GM12874 (cell line): ENCODE measurements around the gene RNASEH2A.
A peak's percentile ranks its signal among the peaks of the same experiment; 100 is the strongest.

Experiments used
- TF ChIP-seq, protein P1 (sequence below): IDR thresholded peaks from 2 replicates; pipeline ENCODE4 v1.5.1; 2011; ENCODE audit warnings: low read depth, mild to moderate bottlenecking, control low read depth, low read length, moderate library complexity; ENCODE audit not compliant: insufficient read depth

The RNASEH2A gene

DNA sequence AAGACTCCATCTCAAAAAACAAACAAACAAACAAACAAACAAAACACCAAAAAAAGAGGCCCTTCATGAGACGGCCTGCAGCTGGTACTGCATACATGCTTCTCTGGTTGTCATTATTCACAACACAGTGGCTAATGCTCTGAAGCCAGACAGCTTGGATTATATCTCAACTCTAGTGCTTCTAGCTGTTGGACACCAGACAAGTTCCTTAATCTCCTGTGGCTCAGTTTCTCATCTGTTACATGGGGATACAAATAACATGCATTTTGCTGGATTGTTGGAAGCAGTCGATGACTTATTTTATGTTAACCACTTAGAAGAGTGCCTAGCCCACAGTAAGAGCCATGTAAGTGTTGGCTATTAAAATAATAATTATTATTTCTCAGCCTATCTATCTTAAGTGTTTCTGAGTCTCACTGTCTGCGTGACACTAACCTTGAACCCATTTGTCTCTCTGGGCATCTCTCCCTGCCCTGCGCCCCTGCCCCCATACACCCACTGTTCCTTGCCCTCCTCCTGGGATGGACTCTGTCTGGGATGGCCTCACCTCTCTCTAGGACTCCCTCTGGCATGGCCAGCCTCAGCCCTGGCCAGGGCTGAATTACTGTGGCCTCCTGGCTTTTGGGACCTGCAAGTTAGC, 18.2 kb upstream of the RNASEH2A start:
- TF ChIP-seq, protein P1, sequence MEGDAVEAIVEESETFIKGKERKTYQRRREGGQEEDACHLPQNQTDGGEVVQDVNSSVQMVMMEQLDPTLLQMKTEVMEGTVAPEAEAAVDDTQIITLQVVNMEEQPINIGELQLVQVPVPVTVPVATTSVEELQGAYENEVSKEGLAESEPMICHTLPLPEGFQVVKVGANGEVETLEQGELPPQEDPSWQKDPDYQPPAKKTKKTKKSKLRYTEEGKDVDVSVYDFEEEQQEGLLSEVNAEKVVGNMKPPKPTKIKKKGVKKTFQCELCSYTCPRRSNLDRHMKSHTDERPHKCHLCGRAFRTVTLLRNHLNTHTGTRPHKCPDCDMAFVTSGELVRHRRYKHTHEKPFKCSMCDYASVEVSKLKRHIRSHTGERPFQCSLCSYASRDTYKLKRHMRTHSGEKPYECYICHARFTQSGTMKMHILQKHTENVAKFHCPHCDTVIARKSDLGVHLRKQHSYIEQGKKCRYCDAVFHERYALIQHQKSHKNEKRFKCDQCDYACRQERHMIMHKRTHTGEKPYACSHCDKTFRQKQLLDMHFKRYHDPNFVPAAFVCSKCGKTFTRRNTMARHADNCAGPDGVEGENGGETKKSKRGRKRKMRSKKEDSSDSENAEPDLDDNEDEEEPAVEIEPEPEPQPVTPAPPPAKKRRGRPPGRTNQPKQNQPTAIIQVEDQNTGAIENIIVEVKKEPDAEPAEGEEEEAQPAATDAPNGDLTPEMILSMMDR: no peak

DNA sequence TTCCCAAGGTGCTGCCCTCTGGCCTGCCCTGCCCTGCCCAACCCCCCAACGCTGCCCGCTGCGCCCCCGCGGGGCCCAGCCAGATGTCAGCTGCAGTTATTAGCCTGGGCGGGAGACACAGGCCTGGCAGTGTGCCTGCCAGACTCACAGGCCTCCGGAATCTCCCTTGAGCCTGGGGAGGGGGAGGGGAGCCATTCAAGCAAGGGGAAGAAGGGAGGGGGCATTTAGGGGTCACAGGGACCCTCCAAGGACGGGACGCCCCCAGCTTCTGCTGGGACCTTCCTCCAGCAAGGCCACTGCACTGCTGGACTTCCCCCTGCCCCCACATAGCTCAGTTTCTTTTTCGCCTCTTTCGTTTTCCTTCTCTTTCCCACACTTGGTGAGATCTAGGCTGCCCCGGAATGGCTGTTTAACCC, 17.7 kb upstream of the RNASEH2A start:
- TF ChIP-seq, protein P1: 0 out of 2 replicates have a peak, but pooled peaks have one; percentile 12

DNA sequence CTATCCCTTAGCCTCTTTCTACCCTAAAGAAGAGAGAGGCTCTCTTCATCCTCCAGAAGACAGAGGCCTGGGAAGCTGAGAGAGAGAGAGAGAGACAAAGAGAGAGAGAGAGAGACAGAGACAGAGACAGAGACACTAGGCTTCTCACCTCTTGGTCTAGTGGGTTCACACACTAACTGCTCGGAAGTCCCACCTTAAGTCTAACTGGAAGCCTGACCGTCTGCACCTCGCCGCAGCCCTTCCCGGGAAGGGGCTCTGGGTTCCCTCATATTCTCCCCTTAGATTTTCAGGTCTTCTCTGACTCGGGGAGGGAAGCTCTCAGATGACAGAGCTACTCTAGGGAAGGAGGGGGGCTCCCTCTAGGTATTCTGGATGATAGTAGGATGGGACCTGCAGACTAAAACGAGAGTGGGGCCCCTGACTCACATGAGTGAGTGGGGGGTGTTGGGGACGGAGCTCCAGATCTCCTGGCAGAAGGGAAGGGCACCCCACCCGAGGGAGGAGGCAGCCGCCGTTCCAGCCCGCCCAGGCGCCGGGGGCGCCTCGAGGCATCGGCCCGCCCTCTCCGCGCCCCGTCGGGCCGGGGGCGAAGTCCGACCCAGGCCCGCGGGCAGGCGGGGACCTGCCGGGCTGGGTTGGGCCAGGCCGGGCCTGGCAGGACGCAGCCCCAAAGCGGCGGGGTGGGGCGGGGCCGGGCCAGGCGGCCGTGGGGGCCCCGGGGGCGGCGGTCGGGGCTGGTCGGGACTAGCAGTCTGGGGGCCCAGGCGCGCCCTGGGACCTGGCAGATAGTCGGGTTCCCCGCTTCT, 17.1 kb upstream of the RNASEH2A start:
- TF ChIP-seq, protein P1: no peak

DNA sequence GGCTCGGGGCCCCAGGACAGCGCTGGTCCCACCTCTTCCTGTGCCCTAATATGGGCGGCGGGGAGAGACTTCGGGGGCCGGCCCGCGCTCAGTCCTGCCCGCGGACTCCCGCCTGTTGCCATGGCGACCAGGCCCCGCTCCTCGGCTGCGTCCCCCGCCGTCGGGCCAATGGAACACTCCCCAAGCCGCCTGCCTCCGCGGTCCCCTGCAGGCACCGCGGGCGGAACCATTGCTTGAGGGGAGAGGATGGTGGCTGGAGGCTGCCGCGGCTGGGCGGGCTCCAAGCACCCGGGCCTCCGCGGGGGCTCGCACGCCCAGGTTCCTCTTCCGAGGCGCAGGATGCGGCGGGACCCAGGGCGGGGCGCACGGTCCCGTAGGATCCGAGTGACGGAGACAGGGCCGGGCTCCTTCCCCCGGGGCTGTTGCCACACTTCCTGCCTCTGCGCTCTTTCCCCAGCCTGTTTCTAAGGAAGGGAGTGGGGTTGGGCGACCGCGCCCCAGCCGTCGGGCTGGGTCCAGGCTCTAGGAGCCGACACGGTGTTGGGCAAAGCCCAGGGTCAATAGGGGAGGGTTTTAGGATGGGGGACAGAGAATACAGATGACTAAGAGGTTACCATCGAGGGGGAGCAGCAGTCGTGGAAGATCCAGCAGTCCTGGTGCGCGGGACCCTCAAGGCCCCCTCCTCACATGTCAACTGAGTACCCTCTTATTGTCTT, 16.3 kb upstream of the RNASEH2A start:
- TF ChIP-seq, protein P1: no peak

DNA sequence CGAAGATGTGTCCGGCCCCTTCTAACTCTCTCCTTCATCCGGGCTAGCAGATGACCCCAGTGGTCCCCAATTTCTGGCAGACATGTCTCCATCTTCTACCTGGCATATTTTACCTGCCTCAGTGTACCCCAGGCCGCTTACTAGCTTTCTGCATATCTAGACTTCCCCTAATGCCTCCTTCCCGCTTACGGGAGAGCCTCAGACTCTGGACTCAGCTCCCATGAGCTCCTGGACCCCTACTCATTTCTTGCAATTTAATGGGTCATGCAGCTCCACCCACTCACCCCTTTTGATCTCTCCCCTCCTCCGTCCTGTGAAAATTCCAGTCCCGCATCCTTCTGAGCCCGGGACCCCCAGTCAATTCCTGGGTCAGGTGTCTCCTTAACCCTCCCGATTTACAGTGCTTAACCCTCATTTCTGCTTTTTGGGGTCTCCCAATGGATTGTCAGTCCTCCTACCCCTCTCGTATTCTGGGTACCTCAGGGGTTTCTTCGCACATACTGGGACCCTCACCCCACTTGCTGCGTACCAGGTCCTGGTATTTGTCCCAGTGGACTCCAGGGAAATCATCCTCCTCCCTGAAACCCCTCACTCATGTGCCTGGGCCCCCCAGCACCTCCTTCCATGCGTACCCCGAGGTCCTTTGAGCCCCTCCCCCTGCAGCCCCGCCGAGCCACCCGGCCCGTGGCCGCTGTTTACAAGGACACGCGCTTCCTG, 15.6 kb upstream of the RNASEH2A start:
- TF ChIP-seq, protein P1: no peak

DNA sequence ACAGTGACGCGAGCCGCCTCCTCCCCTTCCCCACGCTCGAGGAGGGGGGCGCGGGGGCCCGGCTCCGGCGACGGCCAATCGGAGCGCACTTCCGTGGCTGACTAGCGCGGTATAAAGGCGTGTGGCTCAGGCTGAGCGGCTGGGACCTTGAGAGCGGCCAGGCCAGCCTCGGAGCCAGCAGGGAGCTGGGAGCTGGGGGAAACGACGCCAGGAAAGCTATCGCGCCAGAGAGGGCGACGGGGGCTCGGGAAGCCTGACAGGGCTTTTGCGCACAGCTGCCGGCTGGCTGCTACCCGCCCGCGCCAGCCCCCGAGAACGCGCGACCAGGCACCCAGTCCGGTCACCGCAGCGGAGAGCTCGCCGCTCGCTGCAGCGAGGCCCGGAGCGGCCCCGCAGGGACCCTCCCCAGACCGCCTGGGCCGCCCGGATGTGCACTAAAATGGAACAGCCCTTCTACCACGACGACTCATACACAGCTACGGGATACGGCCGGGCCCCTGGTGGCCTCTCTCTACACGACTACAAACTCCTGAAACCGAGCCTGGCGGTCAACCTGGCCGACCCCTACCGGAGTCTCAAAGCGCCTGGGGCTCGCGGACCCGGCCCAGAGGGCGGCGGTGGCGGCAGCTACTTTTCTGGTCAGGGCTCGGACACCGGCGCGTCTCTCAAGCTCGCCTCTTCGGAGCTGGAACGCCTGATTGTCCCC, 14.9 kb upstream of the RNASEH2A start, which contains the start of gene JUNB:
JUNB (plus strand) TSS at position 142 of the 706 bp plus-strand sequence; CDS start at position 428, 286 bp downstream.
- TF ChIP-seq, protein P1: no peak
